HG03558 (cell line): Measurements from ENCODE around the gene CERT1.
A peak's percentile ranks its signal among the peaks of the same experiment; 100 is the strongest.
"Not testable (repeated sequence)": the region's sequence is repeated elsewhere in the genome, so short reads cannot be mapped to it uniquely, and the experiment has no call there.

ENCODE experiments used
- ATAC-seq: cut with Tn5 transposase; IDR thresholded peaks from one replicate; pipeline ENCODE4 v1.9.1; 2021; ENCODE audit warnings: moderate number of reproducible peaks; ENCODE audit not compliant: unreplicated experiment; ENCODE audit errors: extremely low read depth

The CERT1 gene

GRCh38 chr5:75524591-75524990, 13.2 kb upstream of the CERT1 start:
- ATAC-seq, result no peak

DNA sequence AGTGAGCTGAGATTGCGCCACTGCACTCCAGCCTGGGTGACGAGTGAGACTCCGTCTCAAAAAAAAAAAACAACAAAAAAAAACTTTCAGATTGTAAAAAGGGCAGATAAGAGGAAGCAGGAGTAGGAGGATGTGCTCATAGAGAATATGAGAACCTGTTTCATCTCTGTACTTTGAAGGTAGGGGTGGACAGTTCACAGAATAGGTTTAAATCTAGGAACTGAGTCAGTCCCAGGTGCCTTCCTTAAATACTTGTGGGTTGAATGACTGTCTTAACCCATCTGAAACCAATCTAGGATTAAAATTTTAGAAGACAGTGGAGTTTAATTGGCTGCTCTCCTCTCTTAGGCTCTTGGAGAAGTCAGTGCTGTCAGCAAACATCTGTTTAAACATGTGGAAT, 12.6 kb upstream of the CERT1 start:
- peak; percentile 78 for ATAC-seq

DNA sequence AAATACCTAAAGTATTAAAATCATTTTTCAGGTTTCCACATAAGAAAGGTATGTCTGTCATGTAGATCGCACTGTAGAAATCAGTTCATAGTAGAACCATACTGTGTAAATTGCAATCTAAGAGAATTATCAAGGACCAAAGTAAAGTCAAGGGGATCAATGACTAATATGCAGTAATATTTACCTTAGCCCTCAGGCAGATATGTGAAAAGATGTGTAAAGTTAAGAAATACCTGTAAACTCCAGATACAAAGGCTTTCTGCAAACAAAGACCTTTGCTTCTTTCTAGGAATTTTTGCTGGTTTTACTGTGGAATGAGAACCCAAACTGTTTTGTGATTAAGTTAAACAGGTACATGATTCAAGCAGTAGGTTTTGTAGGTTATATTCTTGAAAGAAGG, 11.8 kb upstream of the CERT1 start:
- ATAC-seq, result no peak

- ATAC-seq, result no peak
Measured at GRCh38 chr5:75522542-75522941, 11.1 kb upstream of the CERT1 start.

- no peak for ATAC-seq
Measured at GRCh38 chr5:75522025-75522424, 10.6 kb upstream of the CERT1 start.

GRCh38 chr5:75521195-75521594, 9.8 kb upstream of the CERT1 start:
- no peak for ATAC-seq

DNA sequence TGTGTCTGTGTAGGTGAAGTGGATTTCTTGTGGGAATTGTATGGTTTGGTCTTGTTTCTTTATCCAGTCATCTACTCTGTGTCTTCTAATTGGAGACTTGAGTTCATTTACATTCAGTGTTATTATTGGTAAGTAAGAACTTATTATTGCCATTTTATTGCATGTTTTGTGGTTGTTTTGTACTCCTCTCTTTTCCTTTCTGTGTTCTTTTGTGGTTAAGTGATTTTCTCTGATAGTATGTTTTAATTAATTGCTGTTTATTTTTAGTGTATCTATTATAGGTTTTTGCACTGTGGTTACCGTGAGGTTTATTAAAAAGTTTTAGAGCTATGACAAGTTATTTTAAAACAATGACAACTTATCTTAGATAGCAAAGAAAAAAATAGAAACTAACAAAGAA, 8.3 kb upstream of the CERT1 start:
- no peak for ATAC-seq

DNA sequence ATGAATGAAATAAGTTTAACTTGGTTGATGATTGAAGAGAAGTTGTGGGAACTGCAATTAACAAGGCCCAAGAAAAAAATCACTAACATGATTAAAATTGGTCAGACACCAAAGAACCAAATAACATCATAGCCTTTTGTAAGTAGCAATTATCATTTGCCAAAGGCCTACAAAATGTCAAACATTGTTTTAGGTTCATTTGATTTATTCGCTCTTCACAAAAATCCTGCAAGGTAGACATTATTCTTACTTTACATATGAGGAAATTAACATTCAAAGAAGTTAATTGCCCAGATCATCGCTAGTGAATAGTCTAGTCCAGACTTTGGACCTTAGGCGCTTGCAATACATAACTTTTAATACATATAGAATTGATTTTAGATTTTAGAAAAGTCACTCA, 2.9 kb upstream of the CERT1 start:
- no peak for ATAC-seq

GRCh38 chr5:75513841-75514240, 2.4 kb upstream of the CERT1 start:
- ATAC-seq, result no peak

- no peak for ATAC-seq
Measured at GRCh38 chr5:75512383-75513074, 1.1 kb upstream of the CERT1 start.

- peak; percentile 2 for ATAC-seq
Measured at GRCh38 chr5:75510836-75511434, 494 bp downstream of the CERT1 start.

DNA sequence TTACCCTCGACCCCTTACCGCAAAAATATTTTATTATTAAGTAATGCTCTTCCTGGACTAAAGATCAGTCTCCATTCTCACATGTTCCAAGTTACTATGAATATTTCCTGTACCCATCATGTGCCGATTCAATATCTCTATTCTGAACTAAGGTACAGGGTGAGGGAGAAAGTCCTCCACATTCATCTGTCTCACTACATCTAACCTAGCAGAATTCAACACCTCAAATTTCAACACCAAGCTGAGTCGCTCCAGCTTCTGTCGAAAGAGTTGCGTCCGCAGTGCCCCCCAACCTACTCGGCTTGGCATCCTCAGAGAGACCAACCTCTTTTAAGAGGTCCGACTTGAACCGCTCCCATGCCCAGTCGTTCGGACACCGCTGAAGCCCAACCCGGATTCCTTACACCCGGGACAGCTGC, 1.0 kb downstream of the CERT1 start:
- no peak for ATAC-seq

- no peak for ATAC-seq
Measured at GRCh38 chr5:75509956-75510355, 1.5 kb downstream of the CERT1 start.

DNA sequence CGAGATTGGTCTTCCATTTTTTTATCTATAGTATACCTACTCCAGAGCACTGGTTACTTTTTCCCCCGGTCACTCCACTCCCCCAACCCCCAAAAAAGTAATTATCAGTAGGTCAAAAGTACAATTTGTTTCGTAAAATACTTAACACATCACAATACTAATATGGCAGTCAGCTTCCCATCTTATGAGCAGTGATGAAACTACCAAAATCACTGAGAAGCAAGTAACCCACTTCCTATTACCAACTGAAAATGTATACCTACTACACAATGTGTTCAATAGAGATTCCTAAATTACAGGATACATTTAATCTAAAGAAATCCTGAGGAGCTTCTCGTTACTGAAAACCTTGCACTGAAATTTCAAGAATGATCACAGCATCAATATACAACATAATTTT, 1.9 kb downstream of the CERT1 start:
- no peak for ATAC-seq

GRCh38 chr5:75507841-75508240, 3.6 kb downstream of the CERT1 start:
- no peak for ATAC-seq

GRCh38 chr5:75505112-75505511, 6.3 kb downstream of the CERT1 start:
- ATAC-seq, result not testable (repeated sequence)

DNA sequence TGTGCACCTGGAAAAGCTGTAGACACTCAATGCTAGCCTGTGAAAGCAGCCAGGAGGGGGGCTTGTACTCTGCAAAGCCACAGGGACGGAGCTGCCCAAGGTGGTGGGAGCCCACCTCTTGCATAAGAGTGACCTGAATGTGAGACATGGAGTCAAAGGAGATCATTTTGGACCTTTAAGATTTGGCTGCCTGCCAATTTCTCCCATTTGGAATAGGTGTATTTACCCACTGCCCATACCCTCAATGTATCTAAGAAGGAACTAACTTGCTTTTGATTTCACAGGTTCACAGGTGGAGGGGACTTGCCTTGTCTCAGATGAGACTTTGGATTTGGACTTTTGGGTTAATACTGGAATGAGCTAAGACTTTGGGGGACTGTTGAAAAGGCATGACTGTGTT, 12.6 kb downstream of the CERT1 start:
- ATAC-seq, result not testable (repeated sequence)

GRCh38 chr5:75498208-75498777, 13.1 kb downstream of the CERT1 start:
- no peak for ATAC-seq

DNA sequence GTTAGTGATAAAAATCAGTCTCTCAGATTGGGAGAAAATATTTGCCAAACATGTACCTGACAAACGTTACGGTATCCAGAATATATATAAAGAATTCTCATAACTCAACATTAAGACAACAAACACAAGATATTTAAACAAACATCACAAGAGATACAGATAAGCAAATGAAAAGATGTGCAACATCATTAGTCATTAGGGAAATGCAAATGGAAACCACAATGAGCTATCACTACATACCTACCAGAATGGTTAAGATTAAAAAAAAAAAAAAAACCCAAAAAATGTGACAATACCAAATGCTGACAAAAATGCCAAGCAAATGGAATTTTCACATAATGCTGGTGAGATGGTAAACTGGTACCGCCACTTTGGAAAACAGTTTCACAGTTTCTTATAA, 15.4 kb downstream of the CERT1 start:
- no peak for ATAC-seq

GRCh38 chr5:75491621-75492020, 19.8 kb downstream of the CERT1 start:
- no peak for ATAC-seq

DNA sequence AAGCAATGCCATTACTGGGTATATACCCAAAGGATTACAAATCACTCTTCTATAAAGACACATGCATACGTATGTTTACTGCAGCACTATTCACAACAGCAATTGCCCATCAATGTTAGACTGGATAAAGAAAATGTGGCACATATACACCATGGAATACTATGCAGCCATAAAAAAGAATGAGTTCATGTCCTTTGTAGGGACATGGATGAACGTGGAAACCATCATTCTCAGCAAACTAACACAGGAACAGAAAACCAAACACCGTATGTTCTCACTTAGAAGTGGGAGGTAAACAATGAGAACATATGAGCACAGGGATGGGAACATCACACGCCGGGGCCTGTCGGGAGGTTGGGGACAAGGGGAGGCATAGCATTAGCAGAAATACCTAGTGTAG, 21.6 kb downstream of the CERT1 start:
- not testable (repeated sequence) for ATAC-seq

- ATAC-seq, result no peak
Measured at GRCh38 chr5:75484605-75485004, 26.8 kb downstream of the CERT1 start.
